AG04449 (cell line): Measurements from ENCODE around the gene LBX2.

Source experiments
- CTCF ChIA-PET: fragments of 350-600 bp; formaldehyde crosslinking; extraction: SDS; loops from one replicate; lab custom pipeline; 2021; ENCODE audit warnings: antibody characterized with exemption; lab: Yijun Ruan, JAX
- POLR2A ChIA-PET: fragments of 400-600, 350-600 bp; formaldehyde crosslinking; extraction: SDS; loops from one replicate; lab custom pipeline; 2020; ENCODE audit warnings: antibody characterized with exemption, inconsistent platforms; lab: Yijun Ruan, JAX
- DNase-seq: peaks from one replicate; pipeline ENCODE4 v3.0.0-alpha.2; 2010; ENCODE audit warnings: low read depth, low spot score
- H3K4me3 ChIP-seq: 2 replicates; pipeline ENCODE4 v1.5.1; 2011; ENCODE audit warnings: low read depth, mild to moderate bottlenecking, control low read depth, low read length
- CTCF ChIP-seq: IDR thresholded peaks from one replicate; pipeline ENCODE4 v1.5.1; 2011; ENCODE audit warnings: mild to moderate bottlenecking, moderate library complexity, low read length, control low read depth, inconsistent platforms; ENCODE audit not compliant: insufficient read depth; ENCODE audit errors: missing control alignments

The LBX2 gene

DNA sequence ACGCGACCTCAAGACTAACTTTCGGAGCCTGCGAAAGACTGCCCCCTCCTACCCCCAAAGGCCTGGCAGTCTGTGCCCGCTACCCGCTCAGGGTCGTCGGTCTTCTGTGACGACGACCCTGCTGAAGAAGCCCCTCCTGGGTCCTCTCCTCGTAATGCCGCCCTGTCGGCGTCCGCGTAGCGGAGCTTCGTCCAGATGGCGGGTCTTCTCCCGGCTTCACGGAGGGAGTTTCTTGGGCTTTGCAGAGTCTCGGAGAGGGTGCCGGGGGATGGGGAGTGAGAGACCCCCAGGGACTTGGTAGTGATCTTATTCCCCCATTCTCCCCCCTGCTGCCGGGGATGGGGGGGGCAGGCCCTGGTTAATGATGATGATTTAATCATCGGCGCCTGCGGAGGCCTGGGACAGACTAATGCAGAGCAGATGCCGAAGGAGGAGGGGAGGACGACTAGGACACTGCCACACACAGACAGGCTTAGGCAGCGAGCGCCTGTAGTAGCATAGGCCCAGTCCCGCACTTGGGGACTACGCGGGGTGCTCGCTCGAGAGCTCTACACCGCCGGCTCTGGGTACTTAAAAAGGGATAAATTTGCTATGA is 8.6 kb upstream of the LBX2 start:
- CTCF ChIA-PET = interaction anchor here (0.7 to 13.6 kb wide), 9 partner anchors 10 to 79 kb away, joined by 3 to 202 read pairs (median 7); partner anchors contain the start of genes AUP1, CCDC142, HTRA2 and TTC31
- POLR2A ChIA-PET = interaction anchor here (0.9 to 1.0 kb wide), 2 partner anchors 8 to 76 kb away, joined by 3 to 4 read pairs; no protein-coding TSS in a partner anchor
- no peak for TF ChIP-seq CTCF
- H3K4me3 ChIP-seq = peak overlapping the region; percentile 100
- no peak for DNase-seq

GRCh38 chr2:74507145-74507925 is 7.9 kb upstream of the LBX2 start, which contains the start of gene PCGF1:
PCGF1 (minus strand) TSS chr2:74507695; CDS start chr2:74507668, 27 bp downstream.
- ChIA-PET POLR2A (interaction anchor here (0.9 to 1.5 kb wide), 3 partner anchors 9 to 77 kb away, joined by 3 to 4 read pairs (median 3); no protein-coding TSS in a partner anchor), CTCF (interaction anchor here (0.7 to 13.6 kb wide), 11 partner anchors 10 to 80 kb away, joined by 3 to 202 read pairs (median 4); partner anchors contain the start of genes AUP1, CCDC142, HTRA2 and TTC31)
- peak; percentile 70 for TF ChIP-seq CTCF

GRCh38 chr2:74505448-74506246 is 6.2 kb upstream of the LBX2 start:
- POLR2A ChIA-PET = interaction anchor here (0.7 kb wide), 1 partner anchor 681 kb away, joined by 3 read pairs; no protein-coding TSS in a partner anchor
- no peak for DNase-seq
- TF ChIP-seq CTCF = no peak
- peak overlapping the region; percentile 24; the same call in 1 of the 2 replicates for H3K4me3 ChIP-seq
- CTCF ChIA-PET = interaction anchor here (0.5 to 13.6 kb wide), 7 partner anchors 22 to 276 kb away, joined by 3 to 202 read pairs (median 7); partner anchors contain the start of genes AUP1, CCDC142, HTRA2 and TTC31

More at GRCh38 chr2:74507145-74507925, 7.9 kb upstream of the LBX2 start, which contains the start of gene PCGF1:
- peak within 1 kb of the TSS; percentile 100 for H3K4me3 ChIP-seq
- DNase-seq = peak; percentile 87

GRCh38 chr2:74504591-74504990 is 5.2 kb upstream of the LBX2 start:
- CTCF ChIA-PET = interaction anchor here (0.6 to 13.6 kb wide), 5 partner anchors 22 to 139 kb away, joined by 3 to 202 read pairs (median 14); partner anchors contain the start of genes CCDC142 and TTC31
- TF ChIP-seq CTCF = no peak
- no peak overlapping the region for H3K4me3 ChIP-seq
- DNase-seq = no peak
- POLR2A ChIA-PET = interaction anchor here (1.5 kb wide), 1 partner anchor 27 kb away, joined by 11 read pairs; no protein-coding TSS in a partner anchor

GRCh38 chr2:74503506-74504475 is 4.4 kb upstream of the LBX2 start:
- DNase-seq = no peak
- peak overlapping the region; percentile 64 for H3K4me3 ChIP-seq
- TF ChIP-seq CTCF = no peak
- ChIA-PET CTCF (interaction anchor here (0.6 to 13.6 kb wide), 6 partner anchors 9 to 140 kb away, joined by 3 to 202 read pairs (median 8); partner anchors contain the start of genes CCDC142 and TTC31), POLR2A (interaction anchor here (0.6 to 1.5 kb wide), 7 partner anchors 21 to 86 kb away, joined by 3 to 11 read pairs (median 3); partner anchors contain the start of genes AUP1, CCDC142, DQX1 and HTRA2)
